WTC11 (cell line): Measurements from ENCODE around the gene ABCD4.

Source experiments
- EMX1 ChIP-seq: fragments of 250-450 bp; sonication (Bioruptor Pico); IDR thresholded peaks from 2 replicates; pipeline ENCODE4 v1.8.0; 2021; ENCODE audit warnings: mild to moderate bottlenecking
- NFE2L1 ChIP-seq: sonication (generic); formaldehyde crosslinking; IDR thresholded peaks from 2 replicates; pipeline ENCODE4 v1.8.1; 2023; ENCODE audit warnings: missing genetic modification reagents
- TEAD4 ChIP-seq: sonication (generic); formaldehyde crosslinking; IDR thresholded peaks from 2 replicates; pipeline ENCODE4 v1.8.0; 2022; ENCODE audit warnings: mild to moderate bottlenecking, missing genetic modification reagents
- TF ChIP-seq, protein P1 (sequence below): fragments of 200-600 bp; IDR thresholded peaks from 2 replicates; pipeline ENCODE4 v1.8.0; 2022; ENCODE audit warnings: antibody characterized with exemption
- TF ChIP-seq, protein P2 (sequence below): sonication (generic); formaldehyde crosslinking; conservative IDR thresholded peaks from 2 replicates; pipeline ENCODE4 v1.8.1; 2022; ENCODE audit warnings: mild to moderate bottlenecking, missing genetic modification reagents

DNA sequence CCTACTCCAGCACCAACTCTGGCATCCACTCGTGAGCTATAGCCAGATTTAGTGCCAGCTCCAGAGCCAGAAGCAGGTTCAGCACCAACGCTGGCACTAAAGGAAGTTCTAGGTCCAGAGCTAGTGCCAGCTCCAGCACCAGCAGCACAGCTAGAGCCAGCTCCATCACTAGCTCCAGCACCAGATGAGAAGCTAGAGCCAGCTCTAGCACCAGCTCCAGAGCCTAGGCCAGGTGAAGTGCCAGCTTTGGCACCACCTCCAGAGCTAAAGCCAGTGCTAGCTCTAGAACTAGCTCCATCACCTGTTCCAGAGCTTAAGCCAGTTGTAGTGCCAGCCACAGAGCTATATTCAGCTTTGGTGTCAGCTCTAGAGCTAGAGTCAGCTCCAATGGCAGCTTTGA lies 24.7 kb downstream of the ABCD4 start:
- TF ChIP-seq TEAD4 (CRISPR knock-in tag) (no peak), EMX1 (CRISPR knock-in tag) (no peak), NFE2L1 (no peak)
- TF ChIP-seq, protein P1, sequence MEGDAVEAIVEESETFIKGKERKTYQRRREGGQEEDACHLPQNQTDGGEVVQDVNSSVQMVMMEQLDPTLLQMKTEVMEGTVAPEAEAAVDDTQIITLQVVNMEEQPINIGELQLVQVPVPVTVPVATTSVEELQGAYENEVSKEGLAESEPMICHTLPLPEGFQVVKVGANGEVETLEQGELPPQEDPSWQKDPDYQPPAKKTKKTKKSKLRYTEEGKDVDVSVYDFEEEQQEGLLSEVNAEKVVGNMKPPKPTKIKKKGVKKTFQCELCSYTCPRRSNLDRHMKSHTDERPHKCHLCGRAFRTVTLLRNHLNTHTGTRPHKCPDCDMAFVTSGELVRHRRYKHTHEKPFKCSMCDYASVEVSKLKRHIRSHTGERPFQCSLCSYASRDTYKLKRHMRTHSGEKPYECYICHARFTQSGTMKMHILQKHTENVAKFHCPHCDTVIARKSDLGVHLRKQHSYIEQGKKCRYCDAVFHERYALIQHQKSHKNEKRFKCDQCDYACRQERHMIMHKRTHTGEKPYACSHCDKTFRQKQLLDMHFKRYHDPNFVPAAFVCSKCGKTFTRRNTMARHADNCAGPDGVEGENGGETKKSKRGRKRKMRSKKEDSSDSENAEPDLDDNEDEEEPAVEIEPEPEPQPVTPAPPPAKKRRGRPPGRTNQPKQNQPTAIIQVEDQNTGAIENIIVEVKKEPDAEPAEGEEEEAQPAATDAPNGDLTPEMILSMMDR, result no peak
- TF ChIP-seq, protein P2, sequence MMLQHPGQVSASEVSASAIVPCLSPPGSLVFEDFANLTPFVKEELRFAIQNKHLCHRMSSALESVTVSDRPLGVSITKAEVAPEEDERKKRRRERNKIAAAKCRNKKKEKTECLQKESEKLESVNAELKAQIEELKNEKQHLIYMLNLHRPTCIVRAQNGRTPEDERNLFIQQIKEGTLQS, result no peak
